Naive thymus-derived CD4-positive, alpha-beta T cell (primary cell): ENCODE measurements around the gene FAM174A. TPM values are rescaled to one million over a fixed set of nuclear protein-coding genes. Genes with fewer than 3 reads are reported as not detected.

Source experiments
- ATAC-seq: fragments of 150-1000 bp; cut with Tn5 transposase; 2 replicates; pipeline ENCODE4 v1.10.0; 2021; ENCODE audit warnings: mild to moderate bottlenecking, moderate library complexity
- CTCF ChIA-PET: fragments of 350-600 bp; sonication (Branson Sonifier 250); formaldehyde crosslinking; loops from one replicate; lab custom pipeline; 2021; ENCODE audit warnings: antibody characterized with exemption; lab: Charles Lee
- POLR2A ChIA-PET: fragments of 350-600 bp; sonication (Branson Sonifier 250); formaldehyde crosslinking; loops from one replicate; lab custom pipeline; 2021; ENCODE audit warnings: antibody characterized with exemption, inconsistent platforms; lab: Charles Lee
- DNase-seq, 9 donors: peaks; one replicate each; pipeline versions ENCODE4 v3.0.0 to v3.0.0-alpha.2; 2020 to 2022; ENCODE audit warnings: mixed read lengths in 1 of 9
- H3K27ac ChIP-seq: one replicate; pipeline ENCODE4 v1.7.0; 2013; ENCODE audit warnings: mild to moderate bottlenecking, low read depth, low read length, moderate library complexity
- H3K27me3 ChIP-seq, 2 donors: one replicate each; pipeline ENCODE4 v1.7.0; 2013; ENCODE audit warnings: low read length in 2 of 2, mild to moderate bottlenecking in 2 of 2, moderate library complexity in 2 of 2; ENCODE audit not compliant: control insufficient read depth in 2 of 2, insufficient read depth in 2 of 2
- H3K36me3 ChIP-seq, 3 experiments: 1 replicate in 2 of 3; 2 replicates in 1 of 3; pipeline ENCODE4 v1.7.0; 2013; ENCODE audit warnings: low read length in 3 of 3, mild to moderate bottlenecking in 3 of 3, moderate library complexity in 1 of 3; ENCODE audit not compliant: insufficient read depth in 3 of 3, control insufficient read depth in 2 of 3
- H3K4me1 ChIP-seq, 2 donors: one replicate each; pipeline ENCODE4 v1.7.0; 2013; ENCODE audit warnings: low read length in 2 of 2, mild to moderate bottlenecking in 2 of 2, moderate library complexity in 1 of 2; ENCODE audit not compliant: control insufficient read depth in 2 of 2, insufficient read depth in 2 of 2
- H3K4me3 ChIP-seq: 2 replicates; pipeline ENCODE4 v1.7.0; 2013; ENCODE audit warnings: mild to moderate bottlenecking, low read length
- H3K9me3 ChIP-seq, 3 experiments: 1 replicate in 2 of 3; 2 replicates in 1 of 3; pipeline ENCODE4 v1.7.0; 2013; ENCODE audit warnings: low read length in 3 of 3; ENCODE audit not compliant: control insufficient read depth in 2 of 3
- H3K27ac Mint-ChIP-seq, 9 donors: one replicate each; pipeline ENCODE4 v1.8.0; 2020 to 2022; ENCODE audit warnings: mixed read lengths in 9 of 9, mild to moderate bottlenecking in 8 of 9, moderate library complexity in 5 of 9, inconsistent platforms in 2 of 9
- H3K27me3 Mint-ChIP-seq, 5 donors: one replicate each; pipeline ENCODE4 v1.8.0; 2021 to 2022; ENCODE audit warnings: mixed read lengths in 5 of 5, mild to moderate bottlenecking in 1 of 5
- H3K36me3 Mint-ChIP-seq, 5 donors: one replicate each; pipeline ENCODE4 v1.8.0; 2020 to 2022; ENCODE audit warnings: mixed read lengths in 5 of 5, mild to moderate bottlenecking in 3 of 5, inconsistent platforms in 1 of 5
- H3K4me1 Mint-ChIP-seq, 7 donors: one replicate each; pipeline ENCODE4 v1.8.0; 2020 to 2022; ENCODE audit warnings: mixed read lengths in 7 of 7, mild to moderate bottlenecking in 3 of 7, inconsistent platforms in 1 of 7
- H3K4me3 Mint-ChIP-seq, 10 donors: one replicate each; pipeline ENCODE4 v1.8.0; 2020 to 2022; ENCODE audit warnings: mild to moderate bottlenecking in 10 of 10, mixed read lengths in 10 of 10, moderate library complexity in 6 of 10, inconsistent platforms in 2 of 10
- H3K9me3 Mint-ChIP-seq, 11 donors: one replicate each; pipeline ENCODE4 v1.8.0; 2020 to 2022; ENCODE audit warnings: mixed read lengths in 11 of 11, mild to moderate bottlenecking in 4 of 11, inconsistent platforms in 1 of 11, moderate library complexity in 1 of 11
- intact Hi-C, 2 donors: fragments of 100-400 bp; cut with micrococcal nuclease; formaldehyde crosslinking; loops; one replicate each; pipeline ENCODE4 v1.15.1; 2023
- polyA plus RNA-seq, 2 donors: library from polyadenylated mRNA; unstranded; fragments of 300-500 nt; fragmentation: Illumina TruSeq; gene quantifications; one replicate each; pipeline ENCODE4 v1.2.3, GENCODE V29; 2021
- total RNA-seq, 6 experiments: library from RNA in 5 of 6; stranded (reverse) in 5 of 6; gene quantifications; 1 replicate in 5 of 6; 2 replicates in 1 of 6; pipeline ENCODE4 v1.2.3 and lab custom pipeline; 2021 to 2026

The FAM174A gene
- total and polyA plus RNA-seq, 7 experiments from 2014 or later = 3.2 to 10.7 (median 5.6) TPM

DNA sequence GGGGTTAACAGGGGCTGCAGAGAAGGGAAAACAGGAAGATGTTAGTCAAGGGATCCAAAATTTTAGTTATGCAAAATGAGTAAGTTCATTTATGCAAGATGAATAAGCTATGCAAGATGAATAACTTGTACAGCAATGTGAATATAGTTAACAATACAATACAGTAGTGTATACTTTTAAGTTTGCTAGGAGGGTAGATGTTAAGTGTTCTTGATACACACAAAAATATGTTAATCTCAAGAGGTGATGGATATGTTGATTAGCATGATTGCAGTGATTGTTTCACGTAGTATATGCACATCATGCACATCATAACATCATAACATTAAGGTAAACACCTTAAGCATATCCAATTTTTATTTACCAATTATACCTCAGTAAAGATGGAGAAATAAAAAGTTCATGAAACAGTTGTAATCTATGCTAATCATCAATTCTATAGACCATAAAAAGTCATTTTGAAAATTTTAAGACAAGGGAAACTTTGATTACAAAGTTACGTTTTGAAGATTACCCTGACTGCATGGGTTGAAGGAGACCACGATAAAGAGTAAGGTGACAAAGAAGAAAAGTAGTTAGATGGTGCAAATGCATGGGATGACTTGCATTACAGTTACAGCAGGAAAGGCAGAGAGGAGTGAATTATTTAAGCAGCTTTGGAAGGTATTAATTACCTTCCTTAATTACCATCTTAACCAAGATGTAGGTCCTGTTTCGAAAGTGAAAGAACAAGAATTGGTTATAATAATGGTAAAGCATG, 31.4 kb downstream of the FAM174A start:
- Histone ChIP-seq H3K4me3 (no peak overlapping the region), H3K9me3 (no peaks in the 10 kb centered on the region), H3K27me3 (no peaks in the 10 kb centered on the region), H3K36me3 (no peaks in the 10 kb centered on the region), H3K4me1 (no peaks in the 10 kb centered on the region), H3K27ac (no peak overlapping the region)
- ChIA-PET POLR2A (no interaction called here), CTCF (no interaction called here)
- H3K36me3 Mint-ChIP-seq = peaks cover 4 to 64% (median 51%) of the 10 kb centered on the region in 5 donors
- no peak for ATAC-seq
- H3K27ac Mint-ChIP-seq = no peak overlapping the region
- no peak for DNase-seq
- H3K27me3 Mint-ChIP-seq = no peaks in the 10 kb centered on the region
- intact Hi-C loops = no loop called here
- H3K4me1 Mint-ChIP-seq = peaks cover 0 to 16% (median 5%) of the 10 kb centered on the region in 7 donors
- H3K4me3 Mint-ChIP-seq = no peak overlapping the region
- no peaks in the 10 kb centered on the region for H3K9me3 Mint-ChIP-seq

DNA sequence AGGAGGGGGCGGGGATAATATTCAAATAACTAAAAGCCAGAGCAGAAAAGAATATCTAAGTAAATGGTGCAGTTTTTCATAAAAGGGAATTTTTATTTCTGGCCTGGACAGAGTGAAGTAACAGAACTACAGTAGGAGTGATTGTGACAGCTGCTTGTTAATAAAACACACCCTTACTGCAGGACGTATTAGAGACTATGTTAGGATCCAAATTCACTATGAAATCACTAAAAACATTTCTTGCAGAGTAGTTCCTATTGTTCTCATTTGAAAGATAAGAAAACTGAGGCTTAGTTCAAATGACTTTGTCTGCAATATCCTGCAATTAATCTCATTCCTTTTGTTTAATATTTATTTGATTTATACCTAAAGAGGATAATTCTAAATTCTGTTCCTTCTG, 39.5 kb downstream of the FAM174A start:
- peaks cover 0 to 4% (median 0%) of the 10 kb centered on the region in 7 donors for H3K4me1 Mint-ChIP-seq
- H3K27me3 Mint-ChIP-seq = no peaks in the 10 kb centered on the region
- H3K4me3 Mint-ChIP-seq = no peak overlapping the region
- POLR2A ChIA-PET = no interaction called here
- no peak for DNase-seq
- no peak overlapping the region for H3K4me3 ChIP-seq
- no peak overlapping the region for H3K27ac Mint-ChIP-seq
- H3K36me3 ChIP-seq = no peaks in the 10 kb centered on the region
- H3K27me3 ChIP-seq = no peaks in the 10 kb centered on the region
- peaks cover 0 to 2% (median 0%) of the 10 kb centered on the region in 11 donors for H3K9me3 Mint-ChIP-seq
- no peaks in the 10 kb centered on the region for H3K9me3 ChIP-seq
- no peak for ATAC-seq
- CTCF ChIA-PET = no interaction called here
- H3K4me1 ChIP-seq = no peaks in the 10 kb centered on the region
- intact Hi-C loops = no loop called here
- peaks cover 0 to 28% (median 4%) of the 10 kb centered on the region in 5 donors for H3K36me3 Mint-ChIP-seq
- H3K27ac ChIP-seq = no peak overlapping the region

DNA sequence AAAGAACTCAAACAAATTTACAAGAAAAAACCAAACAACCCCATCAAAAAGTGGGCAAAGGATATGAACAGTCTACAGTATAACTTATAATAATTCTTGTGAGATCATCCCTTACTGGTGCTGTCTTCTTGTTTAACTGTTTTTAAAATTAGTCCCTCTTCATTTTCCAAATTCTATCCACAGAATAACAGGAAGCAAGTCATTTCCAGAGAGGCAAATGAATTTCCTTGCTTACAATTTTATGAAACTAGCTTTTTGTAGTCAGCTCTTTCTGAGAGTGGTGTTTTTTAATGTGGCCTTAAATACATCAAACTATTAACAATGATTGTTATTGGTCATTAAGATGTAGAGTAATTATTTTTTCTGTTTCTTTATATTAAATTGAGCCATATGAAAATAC, 40.6 kb downstream of the FAM174A start:
- H3K27me3 ChIP-seq = no peaks in the 10 kb centered on the region
- intact Hi-C loops = no loop called here
- Mint-ChIP-seq H3K4me1 (peaks cover 0 to 4% (median 0%) of the 10 kb centered on the region in 7 donors), H3K9me3 (peaks cover 0 to 2% (median 0%) of the 10 kb centered on the region in 11 donors), H3K27me3 (no peaks in the 10 kb centered on the region), H3K4me3 (no peak overlapping the region), H3K27ac (no peak overlapping the region), H3K36me3 (peaks cover 4 to 31% (median 8%) of the 10 kb centered on the region in 5 donors)
- H3K4me1 ChIP-seq = no peaks in the 10 kb centered on the region
- DNase-seq (no peak), ATAC-seq (no peak)
- no peak overlapping the region for H3K4me3 ChIP-seq
- no peak overlapping the region for H3K27ac ChIP-seq
- CTCF ChIA-PET = no interaction called here
- peaks cover 0 to 5% (median 0%) of the 10 kb centered on the region in 3 experiments for H3K36me3 ChIP-seq
- POLR2A ChIA-PET = no interaction called here
- no peaks in the 10 kb centered on the region for H3K9me3 ChIP-seq

DNA sequence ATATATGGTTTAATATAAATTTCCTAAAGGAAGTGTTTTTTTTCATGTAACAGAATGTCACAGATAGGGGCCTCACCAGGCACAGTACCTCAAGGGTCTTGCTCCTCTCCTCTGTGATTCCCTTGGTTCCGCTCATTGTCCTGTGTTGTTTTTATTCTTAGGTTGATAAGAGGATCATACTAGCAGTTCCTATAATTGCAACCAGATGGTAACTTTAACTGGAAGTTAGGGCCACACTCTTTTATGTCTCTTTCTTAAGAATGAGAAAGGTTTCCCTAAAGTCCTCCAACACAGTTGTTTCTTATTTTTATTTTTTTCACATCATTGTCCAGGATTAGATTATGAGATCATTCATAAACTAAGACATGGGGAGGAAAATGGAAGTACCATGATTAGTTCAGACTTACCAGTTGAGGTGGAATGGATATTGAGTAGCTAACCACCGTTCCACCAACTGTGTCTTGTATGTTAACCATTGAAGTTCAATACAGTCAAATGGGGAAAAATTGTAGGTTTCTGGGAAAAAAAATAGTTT, 41.1 kb downstream of the FAM174A start:
- Histone ChIP-seq H3K4me3 (no peak overlapping the region), H3K27ac (no peak overlapping the region), H3K4me1 (no peaks in the 10 kb centered on the region), H3K9me3 (no peaks in the 10 kb centered on the region), H3K27me3 (no peaks in the 10 kb centered on the region), H3K36me3 (peaks cover 0 to 5% (median 0%) of the 10 kb centered on the region in 3 experiments)
- Mint-ChIP-seq H3K36me3 (peaks cover 4 to 32% (median 8%) of the 10 kb centered on the region in 5 donors), H3K9me3 (peaks cover 0 to 2% (median 0%) of the 10 kb centered on the region in 11 donors), H3K4me3 (no peak overlapping the region), H3K4me1 (peaks cover 0 to 4% (median 0%) of the 10 kb centered on the region in 7 donors), H3K27ac (peak overlapping the region in 1 of 9 donors; percentile 70), H3K27me3 (no peaks in the 10 kb centered on the region)
- DNase-seq = no peak
- intact Hi-C loops = no loop called here
- ChIA-PET POLR2A (no interaction called here), CTCF (no interaction called here)
- no peak for ATAC-seq

DNA sequence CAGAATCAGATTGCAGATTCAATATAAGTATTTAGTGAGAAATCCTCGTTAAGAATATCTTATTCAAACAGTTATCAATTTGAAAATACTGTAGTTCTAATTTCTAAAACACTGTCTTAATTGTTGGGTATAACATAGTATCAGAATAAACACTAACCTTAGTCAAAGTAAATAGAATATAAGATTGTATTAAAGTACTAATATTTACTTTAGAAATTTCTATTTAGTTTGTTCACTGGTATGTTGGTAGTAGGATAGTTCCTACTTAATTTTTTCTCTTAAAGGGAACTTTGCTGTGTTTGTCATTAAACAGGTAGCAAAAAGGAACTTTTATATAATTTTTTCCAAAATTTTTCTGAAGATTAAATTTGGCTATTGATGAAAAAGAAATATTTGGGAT, 42.3 kb downstream of the FAM174A start:
- DNase-seq (no peak), ATAC-seq (no peak)
- POLR2A ChIA-PET = no interaction called here
- Histone ChIP-seq H3K27ac (no peak overlapping the region), H3K36me3 (peaks cover 0 to 5% (median 0%) of the 10 kb centered on the region in 3 experiments), H3K27me3 (no peaks in the 10 kb centered on the region), H3K4me1 (no peaks in the 10 kb centered on the region), H3K9me3 (no peaks in the 10 kb centered on the region), H3K4me3 (no peak overlapping the region)
- CTCF ChIA-PET = no interaction called here
- Mint-ChIP-seq H3K9me3 (no peaks in the 10 kb centered on the region), H3K27me3 (no peaks in the 10 kb centered on the region), H3K27ac (no peak overlapping the region), H3K4me1 (peaks cover 0 to 4% (median 0%) of the 10 kb centered on the region in 7 donors), H3K4me3 (no peak overlapping the region), H3K36me3 (peaks cover 2 to 32% (median 8%) of the 10 kb centered on the region in 5 donors)
- intact Hi-C loops = no loop called here

DNA sequence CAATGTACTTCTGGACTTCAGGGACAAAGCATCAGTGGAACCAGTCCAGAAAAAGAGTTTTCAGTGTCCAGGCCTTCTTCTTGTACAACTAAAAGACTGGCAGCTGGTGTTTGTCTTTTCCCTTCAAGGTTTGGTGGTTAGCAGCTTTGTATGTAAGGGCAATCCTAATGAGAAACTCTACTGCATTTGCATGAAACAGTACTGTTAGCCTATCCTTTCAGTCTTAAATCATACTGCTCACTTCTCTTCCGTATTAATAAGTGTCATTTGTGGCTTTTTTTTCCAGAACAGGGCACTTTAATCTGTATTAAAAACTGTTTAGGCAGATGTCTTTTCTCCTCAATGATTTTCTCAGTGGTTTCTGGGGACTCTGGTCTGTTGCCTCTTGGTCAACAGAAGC, 48.9 kb downstream of the FAM174A start:
- POLR2A ChIA-PET = no interaction called here
- CTCF ChIA-PET = no interaction called here
- no peak for DNase-seq
- H3K4me1 ChIP-seq = no peaks in the 10 kb centered on the region
- ATAC-seq = no peak
- Mint-ChIP-seq H3K27ac (no peak overlapping the region), H3K27me3 (no peaks in the 10 kb centered on the region), H3K36me3 (peaks cover 0 to 45% (median 21%) of the 10 kb centered on the region in 5 donors), H3K9me3 (no peaks in the 10 kb centered on the region), H3K4me1 (no peaks in the 10 kb centered on the region), H3K4me3 (no peak overlapping the region)
- intact Hi-C loops = no loop called here
- H3K27me3 ChIP-seq = no peaks in the 10 kb centered on the region
- no peaks in the 10 kb centered on the region for H3K9me3 ChIP-seq
- H3K4me3 ChIP-seq = no peak overlapping the region
- peaks cover 0 to 5% (median 0%) of the 10 kb centered on the region in 3 experiments for H3K36me3 ChIP-seq
- H3K27ac ChIP-seq = no peak overlapping the region
